KG1 (cell line): Measurements from ENCODE around the gene ABHD4.
A peak's percentile ranks its signal among the peaks of the same experiment; 100 is the strongest.
"Not testable (repeated sequence)": the region's sequence is repeated elsewhere in the genome, so short reads cannot be mapped to it uniquely, and the experiment has no call there.

Experiments used
- DNase-seq: peaks from one replicate; lab custom pipeline; 2025; lab: John Stamatoyannopoulos, UW

ABHD4 gene

DNA sequence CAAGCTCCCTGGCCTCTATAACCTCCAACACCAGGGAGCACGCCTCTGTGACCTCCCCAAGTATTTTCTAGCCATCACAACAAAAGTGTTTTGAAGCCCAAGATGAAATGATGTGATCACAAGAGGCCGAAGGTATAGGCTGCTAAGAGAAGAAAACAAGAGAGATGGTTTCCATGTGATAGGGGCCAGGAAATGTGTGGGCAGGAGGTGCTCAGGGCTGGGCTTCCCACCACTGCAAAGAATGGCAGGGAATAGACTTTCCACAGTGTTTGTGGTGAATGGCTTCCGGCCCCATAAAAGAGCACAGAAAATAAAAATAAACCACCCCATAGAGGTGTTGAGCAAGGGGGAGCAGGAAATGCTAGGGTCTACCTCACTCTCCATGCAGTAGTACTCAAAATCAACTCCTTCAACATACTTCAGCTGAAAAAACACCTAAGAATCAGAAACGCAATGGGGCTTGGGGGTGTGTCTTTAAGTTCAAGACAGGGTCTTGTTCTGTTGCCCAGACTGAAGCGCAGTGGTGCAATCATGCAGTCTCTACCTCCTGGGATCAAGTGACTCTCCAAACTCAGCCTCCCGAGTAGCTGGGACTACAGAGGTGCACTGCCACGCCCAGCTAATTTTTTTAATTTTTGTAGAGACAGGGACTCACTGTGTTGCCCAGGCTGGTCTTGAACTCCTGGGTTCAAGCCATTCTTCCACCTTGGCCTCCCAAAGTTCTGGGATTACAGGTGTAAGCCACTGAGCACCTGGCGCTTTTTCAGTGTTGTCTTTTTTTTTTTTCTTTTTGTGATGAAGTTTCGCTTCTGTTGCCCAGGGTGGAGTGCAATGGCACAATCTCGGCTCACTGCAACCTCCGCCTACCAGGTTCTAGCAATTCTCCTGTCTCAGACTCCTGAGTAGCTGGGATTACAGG, 36.2 kb upstream of the ABHD4 start:
- DNase-seq = peak; percentile 32

DNA sequence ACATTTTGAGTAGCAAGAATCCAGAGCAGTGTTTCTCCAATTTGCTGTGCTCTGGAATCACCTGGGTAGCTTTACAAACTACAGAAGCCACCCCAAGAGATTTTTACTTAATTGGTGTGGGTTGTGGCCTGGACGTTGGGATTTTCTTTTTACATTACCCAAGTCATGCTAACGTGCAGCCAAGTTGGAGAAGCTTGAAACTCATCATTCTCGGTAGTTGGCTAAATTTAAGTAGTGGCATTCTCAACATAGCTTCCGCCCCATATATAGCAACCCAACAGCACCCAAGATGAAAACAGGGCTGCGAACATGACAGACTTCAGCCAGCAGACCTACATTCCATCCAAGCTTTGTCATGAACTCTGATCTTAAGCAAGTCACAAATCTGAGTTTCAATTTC, 34.1 kb upstream of the ABHD4 start:
- DNase-seq = no peak

DNA sequence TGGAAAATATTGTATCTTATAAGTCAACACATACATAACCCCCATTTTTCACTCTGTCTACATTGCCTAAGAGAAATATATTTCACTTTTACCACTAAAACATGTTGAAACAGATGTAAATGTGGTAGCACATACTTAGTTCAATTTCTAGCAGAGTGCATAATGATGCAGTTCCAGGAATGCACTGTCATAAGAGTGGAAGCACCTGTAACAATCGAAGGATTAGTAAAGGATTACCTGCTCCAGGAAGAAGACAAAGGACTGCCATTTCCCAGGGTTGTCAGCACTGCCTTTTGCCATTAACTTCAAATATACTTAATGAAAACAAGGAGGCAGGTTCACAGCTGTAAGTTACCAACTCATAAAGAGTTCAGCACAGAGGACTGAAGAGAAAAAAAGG, 33.6 kb upstream of the ABHD4 start:
- DNase-seq = no peak

DNA sequence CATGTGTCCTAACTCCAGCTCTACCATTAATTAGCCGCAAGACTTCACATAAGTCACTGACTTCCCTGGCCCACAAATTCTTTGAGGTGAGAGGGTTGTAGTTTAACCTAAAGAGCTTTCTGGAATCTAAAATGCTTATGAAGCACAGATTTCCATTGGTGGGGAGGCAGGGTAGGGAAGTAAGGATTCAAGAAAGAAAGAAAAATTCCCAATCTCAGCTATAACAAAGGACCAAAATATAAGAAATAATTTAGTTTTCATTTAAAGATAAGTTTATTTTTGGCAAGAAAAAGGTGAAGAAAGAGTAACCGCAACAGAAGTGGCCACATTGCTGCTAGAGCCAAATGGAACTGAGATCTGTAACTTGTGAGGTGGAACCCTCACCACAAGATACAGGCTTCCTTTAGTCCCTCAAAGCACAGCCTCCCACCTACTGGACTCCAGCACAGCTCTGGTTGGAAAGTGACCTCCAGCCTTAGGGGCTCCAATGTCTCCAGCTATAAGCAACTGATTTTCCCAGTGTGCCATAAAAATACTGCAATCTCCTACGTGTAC, 32.6 kb upstream of the ABHD4 start:
- no peak for DNase-seq

DNA sequence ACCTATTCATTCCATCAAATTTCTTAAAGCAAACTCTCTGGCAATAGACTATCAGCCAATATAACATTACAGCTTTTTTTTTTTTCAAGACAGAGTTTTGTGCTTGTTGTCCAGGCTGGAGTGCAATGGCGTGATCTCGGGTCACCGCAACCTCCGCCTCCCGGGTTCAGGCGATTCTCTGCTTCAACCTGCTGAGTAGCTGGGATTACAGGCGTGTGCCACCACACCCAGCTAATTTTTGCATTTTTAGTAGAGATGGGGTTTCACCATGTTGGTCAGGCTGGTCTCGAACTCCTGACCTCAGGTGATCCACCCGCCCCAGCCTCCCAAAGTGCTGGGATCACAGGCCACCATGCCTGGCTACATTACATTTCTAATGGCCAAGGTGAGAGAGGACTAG, 31.8 kb upstream of the ABHD4 start:
- not testable (repeated sequence) for DNase-seq

DNA sequence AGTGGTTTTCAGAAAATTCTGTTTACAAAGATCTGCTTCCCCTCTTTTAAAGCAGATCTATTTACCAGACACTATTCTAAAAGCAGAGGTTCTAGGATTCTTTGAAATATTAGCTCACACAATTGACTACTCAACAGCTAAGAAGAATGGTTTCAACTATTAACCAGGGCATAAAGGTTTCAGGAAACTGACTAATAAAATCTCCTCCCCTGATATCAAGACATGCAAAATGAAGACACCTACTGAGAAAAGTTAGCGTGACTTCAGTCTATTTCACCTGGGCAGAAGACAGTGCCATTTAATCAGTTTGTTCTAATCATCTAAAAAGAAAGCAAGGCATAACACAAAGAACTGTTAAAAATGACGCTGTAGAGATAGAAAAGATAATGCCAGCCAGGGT, 31.3 kb upstream of the ABHD4 start:
- no peak for DNase-seq

DNA sequence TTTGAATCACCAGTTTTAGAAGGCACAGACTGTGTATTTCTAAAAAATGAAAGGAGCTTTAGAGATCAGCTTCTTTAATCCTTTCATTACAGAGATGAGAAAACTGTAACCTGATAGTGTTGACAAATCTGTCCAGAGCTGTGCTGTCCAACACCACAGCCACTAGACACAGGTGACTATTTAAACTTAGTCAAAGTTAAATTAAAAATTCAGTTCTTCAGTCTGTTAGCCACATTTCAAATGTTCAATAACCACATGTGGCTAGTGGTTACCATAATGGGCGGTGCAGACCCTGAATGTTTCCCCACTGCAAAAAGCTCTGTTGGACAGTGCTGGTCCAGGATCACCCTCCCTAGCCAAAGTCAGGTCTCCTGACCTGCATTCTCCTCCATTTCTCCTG, 30.7 kb upstream of the ABHD4 start:
- DNase-seq = no peak

DNA sequence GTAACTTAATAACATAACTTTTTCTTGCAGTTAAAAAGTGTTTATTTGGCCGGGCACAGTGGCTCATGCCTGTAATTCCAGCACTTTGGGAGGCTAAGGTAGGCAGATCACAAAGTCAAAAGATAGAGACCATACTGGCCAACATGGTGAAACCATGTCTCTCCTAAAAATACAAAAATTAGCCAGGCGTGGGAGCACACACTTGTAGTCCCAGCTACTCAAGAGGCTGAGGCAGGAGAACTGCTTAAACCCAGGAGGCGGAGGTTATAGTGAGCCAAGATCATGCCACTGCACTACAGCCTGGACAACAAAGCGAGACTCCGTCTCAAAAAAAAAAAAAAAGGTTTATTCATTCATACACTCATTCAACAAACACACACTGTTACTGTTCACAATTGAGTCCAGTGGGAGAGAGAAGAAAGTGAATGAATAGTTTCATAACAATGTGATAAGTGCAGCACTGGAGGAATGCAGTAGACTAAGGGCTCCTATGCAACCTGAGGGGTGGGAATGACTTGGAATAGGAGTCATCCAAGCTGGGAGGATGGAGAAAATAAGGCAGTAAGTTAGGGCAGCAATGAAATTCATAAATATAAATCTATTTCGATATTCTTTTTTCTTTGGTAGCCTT, 28.9 kb upstream of the ABHD4 start:
- DNase-seq = no peak

DNA sequence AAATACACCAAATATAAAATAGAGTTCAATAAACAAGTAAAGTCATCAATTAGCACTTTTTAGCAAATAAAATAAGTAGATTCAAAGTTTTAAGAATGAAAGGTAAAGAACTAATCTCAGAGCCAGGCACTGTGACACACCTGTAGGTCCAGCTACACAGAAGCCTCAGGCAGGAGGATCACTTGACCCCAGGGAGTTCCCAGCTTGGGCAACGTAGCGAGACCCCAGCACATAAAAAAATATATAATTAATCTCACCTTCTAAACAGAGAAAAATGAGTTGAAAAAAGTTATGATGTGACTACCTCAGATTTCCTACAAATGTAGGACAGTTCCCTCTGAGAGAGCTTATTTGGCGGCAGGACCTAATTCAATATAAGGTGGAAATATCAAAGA, 28.4 kb upstream of the ABHD4 start:
- no peak for DNase-seq

DNA sequence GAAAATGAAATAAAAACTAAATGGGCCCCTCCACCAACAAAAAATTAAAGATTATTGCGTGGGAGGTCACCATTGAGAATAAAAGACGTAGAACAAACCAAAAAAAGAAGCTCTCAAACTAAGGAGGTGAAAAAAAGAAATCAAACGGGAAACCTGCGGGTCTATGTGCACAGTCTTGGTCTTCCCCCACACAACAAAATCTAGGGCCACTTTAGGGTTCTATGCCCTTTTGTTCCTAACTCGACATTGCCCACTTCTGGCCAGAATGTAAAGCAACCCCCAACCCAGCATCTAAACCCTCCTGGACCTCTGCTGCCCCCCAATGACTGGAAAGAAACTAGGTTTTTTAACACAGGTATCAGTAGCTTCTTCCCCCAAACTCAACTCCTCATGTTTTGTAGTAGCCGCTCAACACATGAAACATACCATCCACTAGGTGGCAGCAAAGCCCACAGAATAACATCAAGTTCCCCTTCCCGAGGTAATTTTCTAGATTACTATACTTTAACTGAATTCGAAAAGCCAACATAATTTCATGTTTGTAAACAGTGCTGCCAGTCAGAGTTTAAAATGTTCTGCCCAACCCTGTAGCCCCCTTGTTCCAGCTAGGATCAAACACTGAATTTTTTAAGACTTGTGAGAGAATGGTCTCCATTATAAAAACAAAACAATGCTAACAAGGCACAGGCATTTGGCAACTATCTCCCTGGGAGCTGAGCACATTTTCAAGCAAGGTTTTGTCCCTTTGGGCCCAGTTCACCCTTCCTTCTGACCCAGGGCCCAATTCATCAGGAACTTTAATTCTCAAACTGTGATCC, 27.8 kb upstream of the ABHD4 start:
- peak; percentile 46 for DNase-seq

DNA sequence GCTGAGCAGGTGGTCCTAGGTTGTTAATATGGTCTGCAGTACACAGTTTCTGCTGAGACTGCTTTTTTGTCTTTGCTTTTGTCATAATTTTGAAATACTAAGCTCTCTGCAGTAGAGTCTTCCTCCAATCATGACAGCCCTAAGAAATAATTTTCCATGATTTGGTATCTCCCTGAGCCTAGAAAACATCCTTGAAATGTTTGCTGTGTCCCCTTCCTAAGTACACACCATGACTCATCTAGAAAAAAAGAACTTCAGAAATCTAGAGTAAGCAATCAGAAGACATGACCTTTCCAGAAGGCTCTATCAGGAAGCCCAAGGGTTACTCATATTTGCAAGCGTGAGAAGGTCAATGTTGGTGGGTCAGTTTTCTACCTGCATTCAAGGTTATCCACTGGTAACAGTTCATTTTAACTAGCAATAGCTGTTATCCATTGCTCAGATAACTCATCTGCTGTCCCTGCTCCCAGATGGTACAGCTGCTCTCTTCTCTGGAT, 25.5 kb upstream of the ABHD4 start:
- DNase-seq = no peak

DNA sequence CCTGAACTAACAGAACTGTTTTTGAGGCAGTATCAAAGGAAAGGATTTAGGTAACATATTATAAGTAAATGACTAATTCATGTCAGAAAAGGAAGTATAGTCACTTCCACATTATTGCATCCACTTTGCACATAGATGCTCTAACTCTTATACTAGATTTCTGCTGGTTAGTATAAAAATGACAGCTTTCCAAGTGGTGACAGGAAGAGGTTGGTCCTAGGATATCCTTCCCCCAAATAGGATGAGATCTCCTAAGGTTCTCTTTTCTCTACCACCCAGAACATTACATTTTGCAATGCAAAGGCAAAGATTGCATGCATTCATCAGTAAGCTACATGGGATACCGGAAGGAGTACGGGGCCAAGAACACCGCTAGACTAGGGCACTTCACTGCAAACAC, 24.3 kb upstream of the ABHD4 start:
- no peak for DNase-seq

DNA sequence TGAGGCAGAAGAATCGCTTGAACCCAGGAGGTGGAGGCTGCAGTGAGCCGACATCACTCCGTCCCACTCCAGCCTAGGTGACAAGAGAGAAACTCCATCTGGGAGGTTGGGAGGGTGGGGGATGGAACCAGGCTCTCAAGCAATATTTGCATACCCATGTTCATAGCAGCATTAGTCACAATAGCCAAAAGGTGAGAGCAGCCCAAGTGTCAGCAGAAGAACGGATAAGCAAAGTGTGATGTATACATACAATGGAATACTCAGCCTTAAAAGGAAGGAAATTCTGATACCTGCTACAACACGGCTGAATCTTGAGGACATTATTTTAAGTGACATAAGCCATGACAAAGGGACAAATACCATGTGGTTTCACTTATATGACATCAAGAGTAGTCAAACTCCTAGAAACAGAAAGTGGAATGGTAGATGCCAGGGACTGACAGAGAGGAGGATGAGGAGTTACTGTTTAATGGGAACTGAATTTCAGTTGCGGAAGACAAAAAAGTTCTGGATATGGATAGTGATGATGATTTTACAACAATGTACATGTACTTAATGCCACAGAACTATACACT, 20.7 kb upstream of the ABHD4 start:
- no peak for DNase-seq

DNA sequence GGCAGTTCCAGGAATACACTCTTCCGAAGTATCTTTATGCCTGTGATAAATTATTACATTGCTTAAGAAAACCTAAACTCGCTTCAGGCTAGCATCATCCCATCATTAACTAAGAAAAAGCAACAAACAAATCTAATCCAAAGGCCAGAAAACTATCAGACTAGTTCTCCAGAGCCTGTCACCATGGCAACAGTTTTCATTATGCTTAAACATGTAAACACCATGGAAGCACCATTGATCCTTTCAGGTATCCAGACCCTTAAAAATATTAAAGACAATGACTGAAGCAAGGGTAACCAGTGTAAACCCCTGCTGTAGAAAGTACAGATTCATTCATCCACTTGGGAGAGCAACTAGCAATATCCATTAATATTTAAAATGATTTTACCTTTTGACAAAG, 18.9 kb upstream of the ABHD4 start:
- no peak for DNase-seq

DNA sequence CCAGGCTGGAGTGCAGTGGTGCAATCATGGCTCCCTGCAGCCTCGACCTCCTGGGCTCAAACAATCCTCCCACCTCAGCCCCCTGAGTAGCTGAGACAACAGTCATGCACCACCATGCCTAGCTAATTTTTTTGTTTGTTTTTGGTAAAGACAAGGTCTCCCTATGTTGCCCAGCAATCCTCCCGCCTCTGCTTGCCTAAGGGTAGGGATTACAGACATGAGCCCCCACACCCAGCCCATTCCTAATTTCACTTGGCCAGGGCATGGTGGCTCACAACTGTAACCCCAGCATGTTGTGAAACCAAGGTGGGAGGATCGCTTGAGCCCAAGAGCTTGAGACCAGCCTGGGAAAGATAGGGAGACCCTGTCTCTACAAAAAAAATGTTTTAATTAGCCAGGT, 18.2 kb upstream of the ABHD4 start:
- no peak for DNase-seq

DNA sequence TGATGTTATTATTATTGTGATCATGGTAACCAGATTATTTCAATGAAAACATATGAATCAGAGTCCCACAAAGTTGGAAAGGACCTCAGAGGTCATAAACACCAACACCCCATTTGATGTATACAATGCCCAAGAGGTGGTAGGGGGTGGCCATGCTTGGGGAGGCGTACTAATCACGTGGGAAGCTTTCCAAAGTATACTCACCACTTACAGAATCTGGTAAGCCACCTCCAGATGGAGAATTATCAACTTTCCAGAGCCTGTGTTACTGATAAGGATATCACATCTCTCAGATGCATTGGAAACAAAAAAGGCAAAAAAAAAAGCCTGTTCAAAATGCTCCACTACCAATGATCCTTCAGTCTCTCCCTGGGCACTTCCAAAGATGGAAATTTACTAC, 17.5 kb upstream of the ABHD4 start:
- DNase-seq = no peak

DNA sequence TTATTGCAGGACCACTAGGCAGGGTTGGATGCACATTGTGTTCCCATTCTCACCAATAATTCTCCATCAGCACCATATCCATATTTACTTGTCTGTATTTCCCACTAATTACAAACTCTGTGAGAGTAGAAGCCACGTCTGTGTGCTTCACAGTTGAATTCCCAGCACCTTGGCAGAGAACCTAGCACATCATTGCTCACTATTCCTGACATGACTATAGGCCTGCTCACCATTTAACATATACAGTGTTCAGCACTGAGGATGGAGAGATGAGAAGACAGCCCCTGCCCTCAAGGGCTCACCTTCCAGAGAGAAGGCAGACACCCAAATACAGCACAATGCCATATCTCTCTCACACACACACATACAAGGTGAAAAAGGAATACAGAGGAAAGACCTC, 14.1 kb upstream of the ABHD4 start:
- no peak for DNase-seq

DNA sequence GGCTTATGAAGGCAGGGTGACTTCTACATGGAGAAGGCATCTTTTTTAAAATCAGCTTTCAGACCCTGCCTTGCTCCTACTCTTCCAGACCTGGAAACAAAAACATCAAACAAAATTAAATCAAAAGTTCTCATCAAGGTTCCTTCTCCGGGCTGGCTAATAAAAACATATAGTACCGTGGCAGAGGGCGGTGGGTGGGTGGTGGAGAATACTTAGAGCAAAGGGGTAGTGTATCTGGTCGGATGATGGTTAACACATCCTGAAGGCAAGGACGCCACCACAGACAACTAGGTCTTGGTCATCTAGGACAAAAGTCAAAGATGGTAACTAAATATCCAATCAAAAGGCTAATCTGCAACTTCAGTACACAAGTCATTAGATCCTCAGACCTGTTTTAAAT, 10.9 kb upstream of the ABHD4 start:
- no peak for DNase-seq

DNA sequence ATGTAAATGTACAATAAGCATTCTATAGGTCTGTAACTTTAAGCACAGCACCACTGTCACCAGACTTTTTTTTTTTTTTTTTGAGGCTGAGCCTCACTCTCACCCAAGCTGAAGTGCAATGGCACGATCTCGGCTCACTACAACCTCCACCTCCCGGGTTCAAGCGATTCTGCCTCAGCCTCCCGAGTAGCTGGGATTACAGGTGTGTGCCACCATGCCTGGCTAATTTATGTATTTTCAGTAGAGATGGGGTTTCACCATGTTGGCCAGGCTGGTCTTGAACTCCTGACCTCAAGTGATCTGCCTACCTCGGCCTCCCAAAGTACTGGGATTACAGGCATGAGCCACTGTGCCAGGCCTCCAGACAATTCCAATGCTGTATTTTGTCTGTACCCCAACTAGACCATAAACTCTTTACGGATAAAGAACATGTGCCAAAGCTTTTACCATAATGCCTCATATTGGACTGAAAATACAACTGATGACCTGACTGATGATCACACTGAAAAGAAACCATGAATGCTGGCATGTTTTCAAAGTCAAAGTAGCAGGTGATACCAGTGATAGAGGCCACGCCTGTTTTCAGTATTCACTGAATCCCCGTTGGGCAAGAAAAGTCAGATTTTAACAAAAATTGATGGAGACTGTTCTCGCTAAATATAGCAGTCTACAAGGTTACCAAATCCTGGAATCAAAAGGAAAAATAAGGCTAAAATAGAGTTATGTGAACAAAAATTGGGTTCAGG, 10.2 kb upstream of the ABHD4 start:
- DNase-seq = not testable (repeated sequence)

DNA sequence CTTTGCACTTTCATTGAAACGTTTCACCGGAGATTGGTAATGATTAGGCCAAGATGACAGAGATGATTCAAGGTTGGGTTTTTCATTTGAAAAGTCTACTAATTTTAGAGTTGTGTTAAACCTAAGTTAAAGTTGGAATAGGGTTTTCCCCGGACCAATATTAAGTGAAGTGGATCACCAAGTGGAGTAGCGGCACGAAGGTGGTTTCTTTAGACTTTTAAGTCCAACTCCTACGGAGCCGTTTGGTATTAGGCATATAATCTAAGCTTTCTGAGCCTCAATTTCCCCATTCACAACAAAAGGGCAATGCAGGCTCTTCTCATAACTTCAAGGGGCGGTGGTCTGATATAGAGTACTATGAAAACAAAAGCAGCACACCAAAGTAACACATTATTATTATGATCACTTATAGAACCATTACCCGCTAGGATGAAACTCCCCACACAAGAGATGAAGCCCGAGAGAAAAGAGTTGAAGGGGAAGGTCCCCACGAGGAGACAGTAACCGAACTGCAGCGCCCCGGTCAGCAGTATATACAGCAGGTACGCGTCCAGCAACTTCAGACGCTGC, 9.5 kb upstream of the ABHD4 start:
- DNase-seq = no peak
